IMR-90 (cell line): ENCODE results near the gene IL36B. TPM values are rescaled to one million over a fixed set of nuclear protein-coding genes. Genes with fewer than 3 reads are reported as not detected.

Experiments
- ATAC-seq: fragments of 200-7000 bp; cut with Tn5 transposase; 2 replicates; pipeline ENCODE4 v1.9.1; 2020; ENCODE audit warnings: low read depth, mild to moderate bottlenecking, moderate library complexity
- BruUV-seq: library from RNA; stranded (reverse); fragments of 400-500 nt; replicated peaks from 2 replicates; lab custom pipeline; 2021; lab: Mats Ljungman, UMichigan
- CTCF ChIA-PET: fragments of 300-600 bp; formaldehyde crosslinking; extraction: SDS; loops from one replicate; lab custom pipeline; 2021; ENCODE audit warnings: antibody characterized with exemption; lab: Yijun Ruan, JAX
- POLR2A ChIA-PET: fragments of 300-600 bp; sonication (Branson Sonifier 250); formaldehyde crosslinking; loops from one replicate; lab custom pipeline; 2022; ENCODE audit warnings: antibody characterized with exemption; ENCODE audit not compliant: unreplicated experiment; lab: Charles Lee
- DNase-seq: peaks from one replicate; pipeline ENCODE4 v3.0.0; 2013
- H2AFZ ChIP-seq: replicated peaks from 2 replicates; pipeline ENCODE3; 2013; ENCODE audit warnings: low read length, mild to moderate bottlenecking; ENCODE audit not compliant: poor library complexity
- H2AK5ac ChIP-seq: 2 replicates; pipeline ENCODE4 v1.6.1; 2013; ENCODE audit warnings: low read depth, low read length, inconsistent platforms
- H2AK9ac ChIP-seq: replicated peaks from 2 replicates; pipeline ENCODE3; 2013; ENCODE audit warnings: mild to moderate bottlenecking, low read depth, low read length, moderate library complexity; ENCODE audit not compliant: poor library complexity
- H2BK120ac ChIP-seq: 2 replicates; pipeline ENCODE4 v1.6.1; 2013; ENCODE audit warnings: low read depth, low read length, inconsistent platforms
- H2BK15ac ChIP-seq: 3 replicates; pipeline ENCODE4 v1.6.1; 2013; ENCODE audit warnings: low read depth, low read length, inconsistent platforms
- H2BK20ac ChIP-seq: 2 replicates; pipeline ENCODE4 v1.6.1; 2013; ENCODE audit warnings: low read depth, mild to moderate bottlenecking, inconsistent platforms, low read length, moderate library complexity
- H2BK5ac ChIP-seq: 2 replicates; pipeline ENCODE4 v1.6.1; 2013; ENCODE audit warnings: mild to moderate bottlenecking, low read depth, low read length, inconsistent platforms; ENCODE audit not compliant: poor library complexity, severe bottlenecking
- H3K14ac ChIP-seq: replicated peaks from 2 replicates; pipeline ENCODE4 v1.6.1; 2013; ENCODE audit warnings: low read depth, low read length, inconsistent platforms
- H3K18ac ChIP-seq: 2 replicates; pipeline ENCODE4 v1.6.1; 2013; ENCODE audit warnings: low read depth, low read length, control low read depth
- H3K23ac ChIP-seq: 2 replicates; pipeline ENCODE4 v1.6.1; 2013; ENCODE audit warnings: low read depth, low read length, inconsistent platforms
- H3K27ac ChIP-seq: 2 replicates; pipeline ENCODE4 v1.5.1; 2013; ENCODE audit warnings: mild to moderate bottlenecking, control low read depth, low read length; ENCODE audit not compliant: insufficient read depth
- H3K27me3 ChIP-seq: 2 replicates; pipeline ENCODE4 v1.6.1; 2013; ENCODE audit warnings: low read length; ENCODE audit not compliant: control insufficient read depth, insufficient read depth
- H3K36me3 ChIP-seq: 2 replicates; pipeline ENCODE4 v1.6.1; 2013; ENCODE audit warnings: low read length, mixed read lengths; ENCODE audit not compliant: control insufficient read depth, insufficient read depth
- H3K4ac ChIP-seq: 2 replicates; pipeline ENCODE4 v1.6.1; 2013; ENCODE audit warnings: low read depth, low read length, inconsistent platforms
- H3K4me1 ChIP-seq: 2 replicates; pipeline ENCODE4 v1.6.1; 2013; ENCODE audit warnings: low read length, mixed read lengths; ENCODE audit not compliant: control insufficient read depth, insufficient read depth
- H3K4me2 ChIP-seq: 2 replicates; pipeline ENCODE4 v1.6.1; 2013; ENCODE audit warnings: low read depth, mild to moderate bottlenecking, control low read depth, low read length, moderate library complexity
- H3K4me3 ChIP-seq: 2 replicates; pipeline ENCODE4 v1.5.1; 2013; ENCODE audit warnings: low read depth, mild to moderate bottlenecking, control low read depth, low read length, moderate library complexity; ENCODE audit not compliant: insufficient read depth
- H3K56ac ChIP-seq: 2 replicates; pipeline ENCODE4 v1.6.1; 2013; ENCODE audit warnings: low read length, inconsistent platforms; ENCODE audit not compliant: insufficient read depth; ENCODE audit errors: extremely low read depth
- H3K79me1 ChIP-seq, 2 experiments: 2 replicates each; pipeline ENCODE4 v1.6.1; 2013; ENCODE audit warnings: low read length in 2 of 2, inconsistent platforms in 1 of 2, low read depth in 1 of 2
- H3K9ac ChIP-seq: 2 replicates; pipeline ENCODE4 v1.6.1; 2013; ENCODE audit warnings: low read depth, low read length, control low read depth
- H3K9me1 ChIP-seq: 2 replicates; pipeline ENCODE4 v1.6.1; 2013; ENCODE audit warnings: low read length, inconsistent platforms; ENCODE audit not compliant: insufficient read depth
- H3K9me3 ChIP-seq: 2 replicates; pipeline ENCODE4 v1.6.1; 2013; ENCODE audit warnings: low read length; ENCODE audit not compliant: control insufficient read depth, insufficient read depth
- H4K20me1 ChIP-seq: 2 replicates; pipeline ENCODE4 v1.6.1; 2013; ENCODE audit warnings: low read length, inconsistent platforms; ENCODE audit not compliant: insufficient read depth
- H4K5ac ChIP-seq: 2 replicates; pipeline ENCODE4 v1.6.1; 2013; ENCODE audit warnings: mild to moderate bottlenecking, low read depth, low read length, control low read depth
- H4K8ac ChIP-seq, 2 experiments: 2 replicates each; pipeline ENCODE4 v1.6.1; 2013; ENCODE audit warnings: low read depth in 2 of 2, low read length in 2 of 2, control low read depth in 1 of 2, inconsistent platforms in 1 of 2
- H4K91ac ChIP-seq: 2 replicates; pipeline ENCODE4 v1.6.1; 2013; ENCODE audit warnings: low read depth, low read length, inconsistent platforms; ENCODE audit not compliant: insufficient read depth
- FOS ChIP-seq: fragments of 150-350 bp; IDR thresholded peaks from 2 replicates; pipeline ENCODE4 v1.6.1; 2016; ENCODE audit warnings: low read depth, low read length
- RCOR1 ChIP-seq: IDR thresholded peaks from 2 replicates; pipeline ENCODE4 v1.6.1; 2012; ENCODE audit warnings: mild to moderate bottlenecking, low read length, improper control_type of control experiment; ENCODE audit not compliant: insufficient replicate concordance
- WGBS, 2 experiments: methylation state at CpG; one replicate each; pipeline versions ENCODE4 v1.1.5 to v1.1.7; 2013; ENCODE audit warnings: missing lambda C conversion rate in 2 of 2; ENCODE audit not compliant: insufficient read length in 1 of 2; ENCODE audit errors: extremely low coverage in 2 of 2; 5-methylcytosine and 5-hydroxymethylcytosine counted together
- dilution Hi-C: fragments of 300-500 bp; cut with HindIII; formaldehyde crosslinking; loops from one replicate; pipeline ENCODE4 v1.14.3; 2018; ENCODE audit warnings: low sequenced_read_pairs; ENCODE audit not compliant: unreplicated experiment
- in situ Hi-C: fragments of 300-500 bp; cut with MboI; formaldehyde crosslinking; loops from 3 replicates; pipeline ENCODE4 v1.14.3; 2019; ENCODE audit warnings: low sequenced_read_pairs, inconsistent platforms, mixed read lengths
- intact Hi-C: fragments of 100-400 bp; cut with micrococcal nuclease; formaldehyde crosslinking; loops from 2 replicates; pipeline ENCODE4 v1.10.0; 2022
- polyA plus RNA-seq, 3 experiments: library from polyadenylated mRNA; depleted of rRNA; stranded (reverse); fragments of >200 nt; gene quantifications; 2 replicates each; pipeline ENCODE4 v1.2.3, GENCODE V29; 2012; ENCODE audit warnings: low replicate concordance in 1 of 3
- total RNA-seq: library from RNA; depleted of rRNA; stranded (reverse); fragments of >200 nt; gene quantifications from 2 replicates; pipeline ENCODE4 v1.2.3, GENCODE V29; 2012

The IL36B gene
- total and polyA plus RNA-seq, 2 of the 4 experiments (the other 2 are of a cell fraction), result not detected

DNA sequence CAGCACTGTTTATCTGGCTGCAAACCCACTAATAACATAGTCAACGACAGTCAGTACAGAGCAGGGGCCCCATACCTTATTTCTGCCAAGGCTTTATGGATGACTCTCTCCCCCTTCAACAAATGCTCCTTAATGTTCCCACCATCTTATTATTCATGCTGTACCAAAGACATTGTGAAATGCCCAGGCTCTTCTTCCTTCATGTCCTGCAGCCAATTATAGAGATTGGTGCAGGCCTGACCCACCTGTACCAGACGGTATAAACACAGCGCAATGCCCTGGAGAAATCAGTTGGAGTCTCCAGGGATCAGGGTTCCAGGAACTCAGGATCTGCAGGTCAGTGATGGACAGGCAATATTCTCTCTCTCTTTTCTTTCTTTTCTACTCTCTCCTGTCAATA lies 15.0 kb upstream of the IL36B start, which contains the start of gene IL1F10:
IL1F10 (plus strand) TSS at position 290 of the 400 bp plus-strand sequence. CDS start 4,769 bp downstream, outside the sequence.
- Histone ChIP-seq H3K4me2 (no peak within 1 kb of the TSS), H3K14ac (no peak within 1 kb of the TSS), H3K9ac (no peak within 1 kb of the TSS), H2BK5ac (no peak within 1 kb of the TSS), H2BK15ac (no peak within 1 kb of the TSS), H3K9me1 (no peaks in the 10 kb centered on the region), H4K8ac (no peak within 1 kb of the TSS), H3K56ac (no peak within 1 kb of the TSS), H2AK9ac (no peak within 1 kb of the TSS), H2AK5ac (no peak within 1 kb of the TSS), H3K4me3 (no peak within 1 kb of the TSS), H4K91ac (no peak within 1 kb of the TSS), H3K27ac (no peak within 1 kb of the TSS), H3K4me1 (no peaks in the 10 kb centered on the region), H3K36me3 (no peaks in the 10 kb centered on the region), H3K18ac (no peak within 1 kb of the TSS), H4K5ac (no peak within 1 kb of the TSS), H3K79me1 (no peaks in the 10 kb centered on the region), H3K23ac (no peak within 1 kb of the TSS), H4K20me1 (no peaks in the 10 kb centered on the region), H3K9me3 (no peaks in the 10 kb centered on the region), H2AFZ (no peak within 1 kb of the TSS), H3K4ac (no peak within 1 kb of the TSS), H2BK120ac (no peak within 1 kb of the TSS), H2BK20ac (no peak within 1 kb of the TSS), H3K27me3 (peaks cover 5% of the 10 kb centered on the region)
- intact Hi-C loops (no loop called here), in situ Hi-C loops (no loop called here), dilution Hi-C loops (no loop called here)
- ChIA-PET CTCF (no interaction called here), POLR2A (no interaction called here)
- DNase-seq (no peak), ATAC-seq (no peak)
- no peak for TF ChIP-seq RCOR1
- no peak for TF ChIP-seq FOS
- no TSS peak for BruUV-seq
- 100% methylated on average over 2 of the region's 3 CpGs; no CpG with 5 or more reads in 1 of the 2 experiments for WGBS, 2 experiments
